Activated naive CD4-positive, alpha-beta T cell treated with anti-CD3 and anti-CD28 coated beads, Interleukin-2, amount 50 U/mL, for 24 hours (primary cell): Measurements from ENCODE around the gene CHN1.

Experiments
- H3K27ac Mint-ChIP-seq: one replicate; pipeline ENCODE4 v1.8.0; 2021; ENCODE audit warnings: mild to moderate bottlenecking, mixed read lengths
- H3K27me3 Mint-ChIP-seq: one replicate; pipeline ENCODE4 v1.8.0; 2021; ENCODE audit warnings: mixed read lengths
- H3K36me3 Mint-ChIP-seq: one replicate; pipeline ENCODE4 v1.8.0; 2021; ENCODE audit warnings: mixed read lengths
- H3K4me1 Mint-ChIP-seq: one replicate; pipeline ENCODE4 v1.8.0; 2021; ENCODE audit warnings: mixed read lengths
- H3K4me3 Mint-ChIP-seq: one replicate; pipeline ENCODE4 v1.8.0; 2021; ENCODE audit warnings: mild to moderate bottlenecking, mixed read lengths
- H3K9me3 Mint-ChIP-seq: one replicate; pipeline ENCODE4 v1.8.0; 2021; ENCODE audit warnings: mixed read lengths

CHN1 gene

GRCh38 chr2:175002547-175003274, 2.5 kb downstream of the CHN1 start:
- Mint-ChIP-seq H3K4me1 (peaks cover 4% of the 10 kb centered on the region), H3K27ac (no peak overlapping the region), H3K27me3 (peaks cover 46% of the 10 kb centered on the region), H3K9me3 (no peaks in the 10 kb centered on the region), H3K36me3 (no peaks in the 10 kb centered on the region), H3K4me3 (no peak overlapping the region)

- Mint-ChIP-seq H3K27me3 (peaks cover 42% of the 10 kb centered on the region), H3K36me3 (no peaks in the 10 kb centered on the region), H3K9me3 (no peaks in the 10 kb centered on the region), H3K4me3 (no peak overlapping the region), H3K4me1 (peaks cover 4% of the 10 kb centered on the region), H3K27ac (no peak overlapping the region)
Observed at GRCh38 chr2:175001566-175001965, 3.6 kb downstream of the CHN1 start.

GRCh38 chr2:174997110-174997509, 8.1 kb downstream of the CHN1 start:
- H3K36me3 Mint-ChIP-seq, result no peaks in the 10 kb centered on the region

GRCh38 chr2:174996622-174997021, 8.6 kb downstream of the CHN1 start:
- no peaks in the 10 kb centered on the region for H3K36me3 Mint-ChIP-seq

More at GRCh38 chr2:174997110-174997509, 8.1 kb downstream of the CHN1 start:
- Mint-ChIP-seq H3K4me1 (no peaks in the 10 kb centered on the region), H3K27ac (no peak overlapping the region), H3K9me3 (no peaks in the 10 kb centered on the region), H3K4me3 (no peak overlapping the region), H3K27me3 (peaks cover 24% of the 10 kb centered on the region)

GRCh38 chr2:174994381-174994780, 10.8 kb downstream of the CHN1 start:
- Mint-ChIP-seq H3K27me3 (peaks cover 10% of the 10 kb centered on the region), H3K4me1 (peaks cover 8% of the 10 kb centered on the region), H3K4me3 (no peak overlapping the region), H3K9me3 (no peaks in the 10 kb centered on the region), H3K27ac (no peak overlapping the region), H3K36me3 (no peaks in the 10 kb centered on the region)

More at GRCh38 chr2:174996622-174997021, 8.6 kb downstream of the CHN1 start:
- H3K27ac Mint-ChIP-seq, result no peak overlapping the region
- no peaks in the 10 kb centered on the region for H3K9me3 Mint-ChIP-seq
- peaks cover 23% of the 10 kb centered on the region for H3K27me3 Mint-ChIP-seq
- no peaks in the 10 kb centered on the region for H3K4me1 Mint-ChIP-seq
- no peak overlapping the region for H3K4me3 Mint-ChIP-seq

- Mint-ChIP-seq H3K36me3 (no peaks in the 10 kb centered on the region), H3K4me1 (peaks cover 8% of the 10 kb centered on the region), H3K9me3 (no peaks in the 10 kb centered on the region), H3K27ac (no peak overlapping the region), H3K4me3 (no peak overlapping the region), H3K27me3 (peaks cover 8% of the 10 kb centered on the region)
Observed at GRCh38 chr2:174992886-174993285, 12.3 kb downstream of the CHN1 start.

GRCh38 chr2:174985614-174986013, 19.6 kb downstream of the CHN1 start:
- Mint-ChIP-seq H3K4me1 (peaks cover 7% of the 10 kb centered on the region), H3K4me3 (no peak overlapping the region), H3K9me3 (no peaks in the 10 kb centered on the region), H3K27me3 (peaks cover 3% of the 10 kb centered on the region), H3K36me3 (no peaks in the 10 kb centered on the region), H3K27ac (no peak overlapping the region)

GRCh38 chr2:174984561-174984960, 20.6 kb downstream of the CHN1 start:
- Mint-ChIP-seq H3K27me3 (peaks cover 3% of the 10 kb centered on the region), H3K36me3 (no peaks in the 10 kb centered on the region), H3K9me3 (no peaks in the 10 kb centered on the region), H3K4me3 (no peak overlapping the region), H3K27ac (no peak overlapping the region), H3K4me1 (no peaks in the 10 kb centered on the region)

- H3K4me3 Mint-ChIP-seq, result no peak overlapping the region
- no peaks in the 10 kb centered on the region for H3K4me1 Mint-ChIP-seq
- peaks cover 1% of the 10 kb centered on the region for H3K27me3 Mint-ChIP-seq
- no peaks in the 10 kb centered on the region for H3K9me3 Mint-ChIP-seq
- H3K27ac Mint-ChIP-seq, result no peak overlapping the region
- no peaks in the 10 kb centered on the region for H3K36me3 Mint-ChIP-seq
Observed at GRCh38 chr2:174981331-174981730, 23.9 kb downstream of the CHN1 start.

- peaks cover 4% of the 10 kb centered on the region for H3K4me1 Mint-ChIP-seq
- no peak overlapping the region for H3K27ac Mint-ChIP-seq
- no peaks in the 10 kb centered on the region for H3K36me3 Mint-ChIP-seq
- H3K4me3 Mint-ChIP-seq, result no peak overlapping the region
- peaks cover 1% of the 10 kb centered on the region for H3K27me3 Mint-ChIP-seq
- no peaks in the 10 kb centered on the region for H3K9me3 Mint-ChIP-seq
Observed at GRCh38 chr2:174979996-174980395, 25.2 kb downstream of the CHN1 start.

- Mint-ChIP-seq H3K4me1 (peaks cover 4% of the 10 kb centered on the region), H3K36me3 (no peaks in the 10 kb centered on the region), H3K9me3 (no peaks in the 10 kb centered on the region), H3K27me3 (peaks cover 3% of the 10 kb centered on the region), H3K4me3 (no peak overlapping the region), H3K27ac (no peak overlapping the region)
Observed at GRCh38 chr2:174977364-174977763, 27.8 kb downstream of the CHN1 start.

GRCh38 chr2:174974131-174974530, 31.1 kb downstream of the CHN1 start:
- H3K27me3 Mint-ChIP-seq, result peaks cover 4% of the 10 kb centered on the region
- peaks cover 9% of the 10 kb centered on the region for H3K4me1 Mint-ChIP-seq
- no peaks in the 10 kb centered on the region for H3K36me3 Mint-ChIP-seq
- no peak overlapping the region for H3K27ac Mint-ChIP-seq
- no peaks in the 10 kb centered on the region for H3K9me3 Mint-ChIP-seq
- H3K4me3 Mint-ChIP-seq, result no peak overlapping the region

- no peak overlapping the region for H3K27ac Mint-ChIP-seq
- no peaks in the 10 kb centered on the region for H3K36me3 Mint-ChIP-seq
- H3K4me3 Mint-ChIP-seq, result no peak overlapping the region
Observed at GRCh38 chr2:174972924-174973323, 32.3 kb downstream of the CHN1 start.

GRCh38 chr2:174971868-174972781, 33.1 kb downstream of the CHN1 start:
- H3K9me3 Mint-ChIP-seq, result no peaks in the 10 kb centered on the region
- no peak overlapping the region for H3K27ac Mint-ChIP-seq
- peaks cover 12% of the 10 kb centered on the region for H3K4me1 Mint-ChIP-seq
- no peak overlapping the region for H3K4me3 Mint-ChIP-seq
- no peaks in the 10 kb centered on the region for H3K36me3 Mint-ChIP-seq
- H3K27me3 Mint-ChIP-seq, result peaks cover 3% of the 10 kb centered on the region

More at GRCh38 chr2:174972924-174973323, 32.3 kb downstream of the CHN1 start:
- peaks cover 12% of the 10 kb centered on the region for H3K4me1 Mint-ChIP-seq
- H3K9me3 Mint-ChIP-seq, result no peaks in the 10 kb centered on the region
- H3K27me3 Mint-ChIP-seq, result peaks cover 4% of the 10 kb centered on the region

GRCh38 chr2:174970092-174970491, 35.1 kb downstream of the CHN1 start:
- H3K4me1 Mint-ChIP-seq, result peaks cover 8% of the 10 kb centered on the region
- H3K4me3 Mint-ChIP-seq, result no peak overlapping the region
- no peaks in the 10 kb centered on the region for H3K36me3 Mint-ChIP-seq
- H3K27ac Mint-ChIP-seq, result no peak overlapping the region
- peaks cover 3% of the 10 kb centered on the region for H3K27me3 Mint-ChIP-seq
- no peaks in the 10 kb centered on the region for H3K9me3 Mint-ChIP-seq
